ENCODE measurements around the gene FBXO9.
"Not testable (repeated sequence)": the region's sequence is repeated elsewhere in the genome, so short reads cannot be mapped to it uniquely, and the experiment has no call there.

Gene FBXO9

DNA sequence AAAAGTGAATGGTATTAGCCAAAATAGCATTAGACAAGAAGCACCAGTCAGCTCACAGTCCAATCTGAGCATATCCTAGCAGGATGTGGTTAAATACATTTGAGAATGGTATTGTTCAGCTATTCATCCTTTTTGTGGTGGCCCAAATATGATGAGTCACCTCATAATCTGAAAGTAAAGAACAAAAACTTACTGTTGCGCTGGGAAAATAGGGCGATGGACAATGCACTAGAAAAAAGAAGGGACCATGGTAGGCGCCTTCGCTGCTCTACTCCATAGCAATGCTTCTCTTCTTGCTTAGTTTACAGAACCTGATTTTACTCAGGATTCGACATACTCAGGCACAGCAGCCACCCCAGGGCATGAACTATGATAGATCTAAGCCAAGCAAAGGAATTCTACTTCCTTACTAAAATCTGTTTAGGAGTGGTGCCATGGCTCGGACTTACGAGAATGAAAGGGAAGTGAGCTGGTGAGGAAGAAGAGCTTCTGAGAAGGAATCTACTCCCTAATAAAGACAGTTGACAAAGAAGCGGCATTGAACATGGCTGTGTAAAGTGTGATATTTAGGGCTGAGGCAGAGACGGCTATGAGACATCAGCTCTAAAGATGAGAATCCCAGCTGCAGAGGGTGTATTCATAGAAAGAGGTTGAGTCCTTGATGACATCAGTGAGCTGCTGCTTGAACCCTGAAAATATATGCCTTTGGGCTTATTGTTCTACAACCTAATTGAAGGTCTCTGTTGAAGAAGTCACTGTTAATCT lies 16.6 kb upstream of the FBXO9 start:
- DNase-seq (ENCODE audit: low read depth), result peak; percentile 79

DNA sequence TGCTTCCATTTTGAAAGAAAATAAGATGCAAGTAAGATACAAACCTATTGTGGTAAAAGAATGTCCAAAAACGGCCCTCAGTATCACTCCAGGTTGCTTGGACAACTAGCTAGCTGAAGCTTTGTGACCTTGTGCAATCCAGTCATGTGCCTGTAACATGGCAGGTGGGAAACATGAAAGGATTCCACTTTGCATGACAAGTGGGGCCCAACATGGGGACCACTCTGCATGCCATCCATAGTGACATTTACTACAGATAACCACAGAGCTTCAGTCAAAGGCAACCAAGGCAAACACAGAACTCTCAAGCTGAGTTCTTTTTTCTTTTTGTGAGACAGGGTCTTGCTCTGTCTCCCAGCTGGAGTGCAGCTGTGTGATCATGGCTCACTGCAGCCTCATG lies 15.8 kb upstream of the FBXO9 start:
- DNase-seq (ENCODE audit: low read depth), result no peak

DNA sequence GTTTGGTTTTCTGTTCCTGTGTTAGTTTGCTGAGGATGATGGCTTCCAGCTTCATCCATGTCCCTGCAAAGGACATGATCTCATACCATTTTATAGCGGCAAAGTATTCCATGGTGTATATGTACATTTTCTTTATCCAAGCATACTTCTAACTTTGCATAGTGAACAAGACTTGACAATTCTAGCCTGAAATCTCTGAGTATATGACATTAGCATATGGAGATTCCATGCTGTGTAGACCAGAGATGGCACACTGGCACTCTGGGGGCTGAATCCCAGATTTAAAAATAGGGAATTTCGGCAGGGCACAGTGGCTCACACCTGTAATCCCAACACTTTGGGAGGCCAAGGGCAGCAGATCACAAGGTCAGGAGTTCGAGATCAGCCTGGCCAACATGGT lies 13.1 kb upstream of the FBXO9 start:
- not testable (repeated sequence) for DNase-seq (ENCODE audit: low read depth)

DNA sequence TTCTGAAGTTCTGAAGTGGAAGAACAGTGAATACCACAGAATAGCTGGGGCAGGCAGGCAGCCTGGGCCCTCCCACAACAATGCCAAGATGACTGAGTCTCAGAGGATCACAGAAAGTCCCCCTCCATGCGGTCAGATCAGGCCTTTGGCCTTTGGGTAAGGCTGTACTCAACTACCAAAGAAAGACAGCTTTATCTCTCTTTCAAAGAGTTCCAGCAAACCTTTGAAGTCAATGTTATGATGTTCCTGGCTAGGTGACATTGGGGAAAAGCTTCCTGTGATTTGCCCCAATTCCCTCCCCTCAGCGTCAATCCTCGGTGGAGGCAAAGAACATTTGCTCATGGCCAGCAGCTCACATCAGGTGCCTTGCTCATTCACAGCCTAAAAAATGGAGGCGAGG lies 10.7 kb upstream of the FBXO9 start:
- DNase-seq (ENCODE audit: low read depth), result no peak

DNA sequence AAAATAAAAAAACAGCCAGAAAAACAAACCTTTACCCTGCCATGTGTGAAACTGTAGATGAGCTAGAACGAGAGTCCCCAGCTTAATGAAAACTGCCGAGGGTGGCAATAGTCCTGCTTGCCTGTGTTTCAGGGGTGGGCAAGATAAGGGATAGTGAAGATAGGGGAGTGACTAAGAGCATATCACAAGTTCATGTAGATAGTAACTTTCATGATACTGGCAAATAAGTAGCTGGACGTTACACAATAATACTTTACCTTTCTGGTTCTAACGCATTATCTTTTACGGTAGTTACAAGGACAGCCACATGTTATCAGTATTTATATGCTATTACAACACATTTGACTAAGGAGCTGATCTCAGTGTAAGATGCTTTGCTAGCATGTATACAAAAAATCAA lies 9.3 kb upstream of the FBXO9 start:
- DNase-seq (ENCODE audit: low read depth), result no peak

DNA sequence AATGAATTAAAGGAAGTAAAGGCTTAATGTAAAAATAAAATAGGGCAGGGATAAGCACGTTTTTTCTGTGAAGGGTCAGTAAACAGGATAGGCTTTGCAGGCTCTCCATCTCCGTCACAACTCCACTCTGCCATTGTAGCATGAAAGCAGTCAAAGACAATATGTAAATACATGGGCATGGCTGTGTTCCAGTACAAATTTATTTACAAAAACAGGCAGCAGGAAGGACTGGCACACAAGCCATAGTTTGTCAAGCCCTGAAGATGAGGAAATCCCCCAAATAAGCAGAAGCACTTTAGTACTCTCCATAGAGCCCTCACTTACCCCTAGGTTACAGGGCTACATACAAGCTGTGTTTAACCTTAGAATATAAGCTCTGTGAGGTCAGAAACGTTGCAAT lies 8.9 kb upstream of the FBXO9 start:
- no peak for DNase-seq (ENCODE audit: low read depth)

DNA sequence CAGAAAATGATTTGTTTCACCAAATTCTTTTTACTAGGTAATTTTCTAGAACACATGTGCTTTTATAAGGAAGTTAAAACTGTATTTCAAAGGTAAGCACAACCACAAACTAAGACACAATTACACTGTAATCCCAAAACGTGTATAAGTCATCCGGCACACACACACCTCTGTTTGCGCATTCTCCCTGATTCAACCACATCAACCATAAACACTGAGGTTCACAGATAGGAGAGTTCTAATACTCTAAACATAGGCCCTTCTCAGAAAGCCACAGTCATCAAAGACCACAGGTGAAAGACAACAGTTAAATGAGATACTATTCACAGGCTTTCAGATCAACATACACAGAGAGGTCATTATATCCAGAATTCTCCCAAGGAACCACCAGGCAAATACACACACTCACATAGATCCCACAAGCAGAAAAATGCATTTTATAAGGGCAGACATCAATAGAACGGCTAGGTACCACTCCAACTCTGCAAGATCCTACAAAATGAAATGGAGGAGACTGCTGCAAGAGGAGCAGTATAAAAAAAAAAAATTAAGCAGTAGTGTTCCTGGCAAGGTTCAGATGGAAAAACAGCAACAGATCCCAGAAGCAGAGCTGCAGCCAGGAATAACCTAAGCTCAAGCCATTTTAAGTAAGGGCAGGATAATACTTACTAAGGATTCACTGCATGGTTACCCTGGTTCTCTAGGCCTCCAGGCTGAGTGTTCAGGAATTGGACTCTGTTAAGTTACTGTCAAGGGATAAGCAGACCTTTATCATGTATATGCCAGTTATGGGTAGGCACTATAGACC lies 6.6 kb upstream of the FBXO9 start:
- no peak for DNase-seq (ENCODE audit: low read depth)

DNA sequence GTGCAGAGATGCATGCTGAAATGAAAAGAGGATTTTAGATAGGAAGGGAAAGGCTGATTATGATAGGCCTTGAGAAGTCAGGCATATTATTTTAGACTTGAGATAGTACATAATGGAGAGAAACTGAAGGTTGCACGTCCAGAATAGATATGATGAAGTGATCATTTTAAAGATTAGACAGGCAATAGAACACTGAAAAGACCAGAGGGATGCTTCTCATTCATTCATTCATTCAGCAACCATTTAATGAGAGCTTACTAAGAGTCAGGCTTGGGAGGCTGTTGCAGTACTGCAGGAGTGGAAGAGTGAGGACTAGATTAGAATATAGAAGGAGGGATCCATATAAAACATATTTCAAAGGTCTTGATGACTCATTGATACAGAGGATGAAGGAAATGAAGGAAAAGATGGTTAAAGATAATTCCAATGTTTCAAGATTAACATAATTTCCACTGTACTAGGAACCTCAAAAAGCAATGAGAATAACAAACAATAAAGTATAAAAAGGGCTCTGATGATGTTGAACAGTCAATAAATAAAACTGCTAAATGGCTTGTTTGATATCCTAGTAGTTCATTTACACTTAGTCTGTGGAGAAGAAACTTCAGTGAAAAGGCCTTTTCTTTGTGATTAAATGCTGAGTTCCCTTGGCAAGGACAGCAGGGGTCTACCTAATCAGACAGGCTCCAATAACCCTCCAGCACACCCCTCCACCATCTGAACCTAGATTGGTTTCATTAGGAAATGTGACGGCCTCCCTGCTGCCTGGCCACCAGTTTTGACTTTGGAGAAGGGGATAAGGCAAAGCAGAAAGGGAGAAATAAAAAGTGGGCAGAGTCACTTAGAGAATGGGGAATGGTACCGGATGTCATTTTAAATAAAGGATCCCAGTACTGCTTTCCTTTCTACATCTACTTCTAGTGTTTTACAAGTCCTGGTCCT lies 5.3 kb upstream of the FBXO9 start:
- DNase-seq (ENCODE audit: low read depth), result no peak

DNA sequence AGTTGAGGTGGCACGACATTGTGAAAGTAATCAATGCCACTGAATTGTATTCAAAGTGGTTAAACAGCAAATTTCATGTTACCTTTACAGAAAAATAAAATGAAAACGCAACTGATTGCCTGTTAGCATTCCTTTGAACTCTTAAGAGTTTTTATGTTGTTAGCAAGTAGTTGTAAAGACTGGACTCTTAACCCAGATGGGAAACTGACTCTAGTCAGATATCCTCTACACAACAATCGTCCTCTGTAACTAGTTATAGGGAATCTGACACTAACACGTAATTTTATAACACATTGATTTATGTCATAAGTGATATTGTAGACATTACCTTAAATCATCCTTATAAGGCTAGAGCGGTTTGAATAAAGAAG lies 3.0 kb upstream of the FBXO9 start:
- no peak for DNase-seq (ENCODE audit: low read depth)

DNA sequence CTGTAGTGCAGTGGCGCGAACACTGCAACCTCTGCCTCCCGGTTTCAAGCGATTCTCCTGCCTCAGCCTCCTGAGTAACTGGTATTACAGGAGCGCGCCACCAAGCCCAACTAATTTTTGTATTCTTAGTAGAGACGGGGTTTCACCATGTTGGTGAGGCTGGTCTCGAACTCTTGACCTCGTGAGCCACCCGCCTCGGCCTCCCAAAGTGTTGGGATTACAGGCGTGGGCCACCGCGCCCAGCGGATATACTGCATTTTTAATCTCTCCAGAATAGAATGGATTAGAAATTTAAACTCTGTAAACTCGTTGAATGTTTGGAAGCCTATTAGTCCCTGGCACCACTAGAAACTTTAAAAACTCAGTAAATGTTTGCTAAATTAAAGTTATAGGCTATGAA lies 949 bp upstream of the FBXO9 start:
- DNase-seq (ENCODE audit: low read depth), result not testable (repeated sequence)

DNA sequence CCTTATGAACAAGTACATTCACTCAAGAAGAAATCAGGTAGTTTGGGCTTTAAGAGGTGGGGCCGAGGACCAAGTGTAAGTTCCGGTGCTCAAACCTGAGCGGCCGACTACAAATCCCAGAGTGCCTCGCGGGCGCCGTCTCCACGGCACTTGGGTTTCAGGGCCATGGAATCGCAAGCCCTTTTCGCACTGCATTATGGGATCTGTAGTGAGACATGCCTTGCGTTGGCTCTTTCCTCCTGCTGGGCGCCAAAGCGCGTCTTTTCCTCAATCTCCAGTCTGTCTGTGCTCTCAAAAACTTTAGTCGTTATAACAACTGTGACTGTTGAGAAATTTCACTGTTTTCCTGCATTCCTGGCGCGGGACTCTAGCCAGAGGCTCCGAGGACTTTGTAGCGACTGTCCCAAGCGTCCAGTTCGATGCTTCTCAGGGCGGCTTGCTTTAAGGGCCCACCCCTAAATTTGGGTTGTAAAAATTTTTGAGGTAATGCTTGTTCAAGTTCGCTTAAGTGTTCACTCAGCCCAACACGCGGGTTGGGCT lies 408 bp upstream of the FBXO9 start:
- DNase-seq (ENCODE audit: low read depth), result peak; percentile 98

DNA sequence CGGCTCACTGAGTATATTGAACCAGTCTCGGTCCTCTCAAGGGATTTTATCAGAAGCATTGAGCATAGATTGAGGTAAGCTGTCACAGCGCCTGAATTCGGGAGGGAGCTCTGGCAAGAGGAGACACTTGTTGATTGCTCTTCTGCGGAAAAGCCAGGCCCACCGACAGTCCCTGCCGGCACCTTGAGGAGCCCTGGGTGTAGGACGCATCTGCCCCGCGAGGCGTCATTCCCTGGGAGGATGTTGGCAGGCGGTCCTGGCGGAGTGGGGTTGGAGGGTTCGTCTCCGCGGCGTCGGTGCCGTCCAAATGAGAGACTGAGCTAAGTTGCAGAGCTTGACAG lies 843 bp downstream of the FBXO9 start:
- no peak for DNase-seq (ENCODE audit: low read depth)

DNA sequence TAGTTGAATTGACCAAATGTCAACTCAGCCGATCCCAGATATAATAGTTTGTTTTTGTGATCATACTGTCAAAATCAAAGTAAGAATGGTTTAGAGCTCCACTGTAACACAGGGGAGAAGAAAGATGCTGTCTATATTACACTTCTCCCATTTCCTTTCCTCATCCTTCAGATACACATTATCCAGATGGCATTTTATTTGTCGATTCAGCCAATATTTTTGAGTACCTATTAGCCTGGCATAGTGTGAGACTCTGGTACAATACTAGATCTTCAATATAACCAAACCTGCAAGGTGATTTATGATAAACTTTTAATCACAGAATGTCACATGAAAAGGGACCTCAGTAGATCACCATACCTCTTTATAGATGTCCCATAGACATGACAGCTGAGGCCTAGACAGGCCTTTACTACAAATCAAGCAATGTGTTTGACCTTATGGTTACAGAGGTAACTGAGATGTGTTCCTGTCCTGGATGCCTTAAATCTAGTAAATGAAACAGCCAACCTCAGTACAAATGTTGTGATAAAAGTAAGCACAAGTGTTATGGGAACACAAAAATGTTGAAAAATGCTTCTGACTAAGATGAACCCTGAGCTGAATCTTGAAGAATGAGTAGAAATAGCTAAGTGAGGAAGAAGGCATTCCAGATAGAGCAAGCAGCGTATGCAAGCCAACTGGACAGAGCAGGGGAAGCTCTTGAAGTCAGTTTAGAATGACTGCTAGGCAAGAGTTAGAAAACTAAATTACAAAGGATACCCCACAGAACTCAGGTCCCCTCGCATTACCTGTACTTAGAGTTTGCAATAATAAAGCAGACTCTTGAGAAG lies 1.9 kb downstream of the FBXO9 start:
- no peak for DNase-seq (ENCODE audit: low read depth)

DNA sequence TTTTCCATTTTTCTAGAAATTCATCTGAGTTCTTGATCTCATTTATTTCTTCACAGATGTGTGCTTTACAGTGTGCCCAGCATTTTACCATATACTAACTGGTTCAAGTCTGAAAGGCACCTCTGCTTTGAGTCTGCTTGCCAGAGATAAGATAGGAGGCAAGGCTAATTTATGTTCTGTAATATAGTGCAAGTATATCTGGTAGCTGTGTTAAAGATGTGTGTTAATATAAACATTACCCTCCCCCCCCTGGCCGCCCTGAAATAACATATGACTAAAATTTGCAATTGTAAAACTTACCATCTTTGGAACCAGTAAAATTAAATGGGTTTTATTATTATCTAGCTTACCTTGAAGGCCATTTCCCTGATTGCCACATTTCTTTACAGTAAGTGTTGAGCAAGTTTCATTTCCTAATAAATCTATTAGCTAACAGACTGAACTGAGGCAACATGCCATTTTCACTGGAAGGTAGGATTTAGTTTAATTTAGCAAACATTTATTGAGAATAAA lies 2.7 kb downstream of the FBXO9 start:
- no peak for DNase-seq (ENCODE audit: low read depth)

DNA sequence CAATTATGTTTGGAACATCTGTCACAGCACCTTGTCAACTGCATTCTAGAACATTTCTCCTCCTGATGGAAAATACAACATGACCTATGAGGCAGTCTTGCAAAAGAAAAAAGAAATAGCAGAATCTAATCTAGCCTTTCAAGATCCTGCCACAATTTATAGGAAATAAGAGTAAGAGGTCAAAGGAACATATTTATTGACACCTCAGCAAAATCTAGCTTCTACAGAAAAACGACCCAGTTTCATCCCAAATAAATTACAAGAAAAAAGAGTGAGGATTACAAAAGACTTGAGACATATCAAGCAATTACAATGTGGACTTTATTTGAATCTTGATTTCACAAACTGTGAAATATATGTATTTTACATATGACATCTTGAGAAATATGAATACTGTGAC lies 4.2 kb downstream of the FBXO9 start:
- DNase-seq (ENCODE audit: low read depth), result no peak

DNA sequence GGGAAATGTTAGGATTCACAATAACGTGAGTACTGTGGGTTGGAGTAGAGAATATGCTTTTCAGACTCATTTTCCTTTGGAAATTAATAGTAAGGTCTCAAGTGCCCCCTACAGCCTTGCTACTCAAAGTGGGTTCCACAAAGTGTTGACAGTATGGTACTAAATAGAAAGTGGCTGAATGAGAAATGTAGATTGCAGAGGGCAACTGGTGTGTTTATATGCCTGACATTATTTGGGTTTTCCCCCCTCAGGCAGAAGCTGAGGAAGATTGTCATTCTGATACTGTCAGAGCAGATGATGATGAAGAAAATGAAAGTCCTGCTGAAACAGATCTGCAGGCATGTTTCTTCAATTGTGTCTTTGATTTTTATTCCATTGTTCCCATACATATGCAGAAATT lies 5.6 kb downstream of the FBXO9 start:
- no peak for DNase-seq (ENCODE audit: low read depth)

DNA sequence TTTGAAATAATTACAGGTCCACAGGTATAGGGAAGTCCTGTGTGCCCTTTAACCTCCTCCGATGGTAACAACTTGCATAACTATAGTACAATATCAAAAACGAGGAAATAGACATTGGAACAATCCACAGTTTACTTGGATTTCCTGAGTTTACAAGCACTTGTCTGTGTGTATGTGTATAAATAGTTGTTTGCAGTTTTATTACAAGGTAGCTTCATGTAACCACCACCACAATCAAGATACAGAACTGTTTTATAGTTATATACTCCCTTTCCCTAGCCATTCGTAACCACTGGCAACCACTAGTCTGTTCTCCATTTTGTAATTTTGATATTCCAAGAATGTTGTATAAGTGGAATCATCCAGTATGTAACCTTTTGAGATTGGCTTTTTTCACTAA lies 9.1 kb downstream of the FBXO9 start:
- DNase-seq (ENCODE audit: low read depth), result no peak

DNA sequence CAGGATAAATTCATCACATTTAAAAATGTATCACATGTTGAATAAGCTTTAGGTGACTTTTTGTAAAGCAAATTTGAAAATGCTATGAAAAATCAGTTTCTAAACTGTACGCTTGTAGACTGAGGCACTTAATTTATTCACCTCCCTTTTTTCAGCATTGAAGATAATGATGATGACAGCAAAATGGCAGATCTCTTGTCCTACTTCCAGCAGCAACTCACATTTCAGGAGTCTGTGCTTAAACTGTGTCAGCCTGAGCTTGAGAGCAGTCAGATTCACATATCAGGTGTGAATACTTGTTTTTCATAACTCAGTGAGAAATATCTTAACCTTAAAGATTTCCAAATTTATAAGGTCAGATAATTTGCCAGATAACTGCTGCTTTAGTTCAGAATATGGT lies 15.6 kb downstream of the FBXO9 start:
- DNase-seq (ENCODE audit: low read depth), result no peak

DNA sequence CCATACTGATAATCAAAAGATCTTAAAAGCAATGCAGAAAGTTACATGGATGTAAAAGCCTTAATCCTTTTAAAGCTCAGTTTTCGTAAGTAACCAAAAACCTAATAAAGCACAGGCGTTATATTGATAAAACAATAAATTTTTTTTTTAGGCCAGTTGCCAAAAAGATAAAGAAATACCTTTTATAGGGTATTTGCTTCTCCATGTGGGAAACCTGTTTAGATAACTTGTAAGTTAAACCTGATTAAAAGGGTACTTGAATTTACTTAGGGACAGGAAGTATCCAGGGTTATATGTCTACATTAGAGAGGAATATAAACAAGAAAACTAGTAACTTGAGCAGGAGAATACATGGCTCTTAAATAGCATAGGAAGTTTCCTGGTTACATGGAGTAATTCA lies 21.1 kb downstream of the FBXO9 start:
- DNase-seq (ENCODE audit: low read depth), result no peak

DNA sequence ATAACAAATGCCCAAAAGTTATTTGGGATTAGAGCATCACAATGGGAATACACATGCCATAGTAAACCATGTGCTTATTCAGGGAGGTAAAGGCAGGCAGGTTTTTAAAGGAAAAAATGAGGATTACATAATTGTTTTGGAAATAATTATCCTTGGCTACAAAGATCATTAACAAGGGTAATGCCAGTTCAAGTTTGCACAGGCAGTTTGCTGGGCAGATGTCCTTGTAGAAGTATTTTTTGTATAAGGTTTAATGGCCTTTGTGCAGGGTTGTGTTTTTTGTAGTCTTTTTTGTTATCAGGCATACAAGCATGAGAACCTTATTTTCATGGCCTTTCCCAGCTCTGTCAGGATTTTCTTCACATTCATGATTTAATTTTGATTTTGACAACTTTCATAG lies 24.7 kb downstream of the FBXO9 start:
- no peak for DNase-seq (ENCODE audit: low read depth)

DNA sequence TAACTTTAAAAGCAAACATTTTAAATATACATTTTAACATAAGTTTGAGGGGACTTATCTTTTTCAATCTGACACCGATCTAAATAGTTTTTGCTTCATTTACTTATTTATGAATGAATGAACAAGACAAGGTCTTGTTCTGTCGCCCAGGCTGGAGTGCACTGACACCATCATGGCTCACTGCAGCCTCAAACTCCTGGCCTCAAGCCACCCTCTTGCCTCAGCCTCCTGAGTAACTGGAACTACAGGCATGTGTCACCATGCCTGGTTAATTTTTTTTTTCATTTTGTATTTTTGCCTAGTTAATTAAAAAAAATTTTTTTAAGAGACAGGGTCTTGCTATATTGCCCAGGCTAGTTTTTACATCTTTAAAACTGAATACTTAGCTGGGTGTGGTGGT lies 25.4 kb downstream of the FBXO9 start:
- peak; percentile 64 for DNase-seq (ENCODE audit: low read depth)

Measured in stromal cell of bone marrow (primary cell).